Loucy (cell line): Measurements from ENCODE around the gene CYBA.

ENCODE experiments used
- EZH2phosphoT487 ChIP-seq: fragments of 200-600 bp; IDR thresholded peaks from 2 replicates; pipeline ENCODE4 v1.6.1; 2018; ENCODE audit warnings: antibody characterized with exemption, mild to moderate bottlenecking, moderate library complexity, borderline replicate concordance
- TF ChIP-seq, protein P1 (sequence below): fragments of 200-600 bp; sonication (generic); conservative IDR thresholded peaks from 2 replicates; pipeline ENCODE4 v1.5.1; 2014; ENCODE audit warnings: mild to moderate bottlenecking, antibody characterized with exemption, low read length

- TF ChIP-seq, protein P1, sequence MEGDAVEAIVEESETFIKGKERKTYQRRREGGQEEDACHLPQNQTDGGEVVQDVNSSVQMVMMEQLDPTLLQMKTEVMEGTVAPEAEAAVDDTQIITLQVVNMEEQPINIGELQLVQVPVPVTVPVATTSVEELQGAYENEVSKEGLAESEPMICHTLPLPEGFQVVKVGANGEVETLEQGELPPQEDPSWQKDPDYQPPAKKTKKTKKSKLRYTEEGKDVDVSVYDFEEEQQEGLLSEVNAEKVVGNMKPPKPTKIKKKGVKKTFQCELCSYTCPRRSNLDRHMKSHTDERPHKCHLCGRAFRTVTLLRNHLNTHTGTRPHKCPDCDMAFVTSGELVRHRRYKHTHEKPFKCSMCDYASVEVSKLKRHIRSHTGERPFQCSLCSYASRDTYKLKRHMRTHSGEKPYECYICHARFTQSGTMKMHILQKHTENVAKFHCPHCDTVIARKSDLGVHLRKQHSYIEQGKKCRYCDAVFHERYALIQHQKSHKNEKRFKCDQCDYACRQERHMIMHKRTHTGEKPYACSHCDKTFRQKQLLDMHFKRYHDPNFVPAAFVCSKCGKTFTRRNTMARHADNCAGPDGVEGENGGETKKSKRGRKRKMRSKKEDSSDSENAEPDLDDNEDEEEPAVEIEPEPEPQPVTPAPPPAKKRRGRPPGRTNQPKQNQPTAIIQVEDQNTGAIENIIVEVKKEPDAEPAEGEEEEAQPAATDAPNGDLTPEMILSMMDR, result no peak
- no peak for TF ChIP-seq EZH2phosphoT487
These were observed 12.2 kb upstream of the CYBA start, which contains the start of gene MVD for GRCh38 chr16:88662843-88663606.
